Parathyroid adenoma (tissue), 2 donors: ENCODE measurements around the gene LIN28A.

Source experiments
- H2AFZ ChIP-seq: fragments of 300-600 bp; sonication (generic); one replicate; pipeline ENCODE4 v1.7.0; 2017; ENCODE audit warnings: antibody characterized with exemption, mild to moderate bottlenecking
- H3K27ac ChIP-seq: fragments of 300-600 bp; sonication (generic); one replicate; pipeline ENCODE4 v1.7.0; 2017
- H3K27me3 ChIP-seq: fragments of 300-600 bp; sonication (generic); one replicate; pipeline ENCODE4 v1.7.0; 2017; ENCODE audit warnings: low read length; ENCODE audit not compliant: control insufficient read depth, insufficient read depth
- H3K36me3 ChIP-seq: fragments of 300-600 bp; sonication (generic); one replicate; pipeline ENCODE4 v1.7.0; 2017; ENCODE audit warnings: low read length; ENCODE audit not compliant: control insufficient read depth, insufficient read depth
- H3K4me1 ChIP-seq: fragments of 300-600 bp; sonication (generic); one replicate; pipeline ENCODE4 v1.7.0; 2017; ENCODE audit warnings: control low read depth
- H3K4me2 ChIP-seq: fragments of 300-600 bp; sonication (generic); one replicate; pipeline ENCODE4 v1.7.0; 2017; ENCODE audit warnings: low read length
- H3K4me3 ChIP-seq: fragments of 300-600 bp; sonication (generic); one replicate; pipeline ENCODE4 v1.7.0; 2017; ENCODE audit warnings: low read depth, low read length
- H3K79me2 ChIP-seq: fragments of 300-600 bp; sonication (generic); one replicate; pipeline ENCODE4 v1.7.0; 2017; ENCODE audit warnings: control low read depth
- H3K9ac ChIP-seq: fragments of 300-600 bp; sonication (generic); one replicate; pipeline ENCODE4 v1.7.0; 2017; ENCODE audit warnings: mild to moderate bottlenecking
- H3K9me3 ChIP-seq: fragments of 300-600 bp; sonication (generic); one replicate; pipeline ENCODE4 v1.7.0; 2017; ENCODE audit warnings: low read length; ENCODE audit not compliant: control insufficient read depth
- TF ChIP-seq, protein P1 (sequence below): fragments of 300-600 bp; sonication (generic); IDR thresholded peaks from one replicate; pipeline ENCODE4 v1.7.0; 2017; ENCODE audit warnings: antibody characterized with exemption, mild to moderate bottlenecking
- donor health status: primary hyperparathyroidism.

LIN28A gene

DNA sequence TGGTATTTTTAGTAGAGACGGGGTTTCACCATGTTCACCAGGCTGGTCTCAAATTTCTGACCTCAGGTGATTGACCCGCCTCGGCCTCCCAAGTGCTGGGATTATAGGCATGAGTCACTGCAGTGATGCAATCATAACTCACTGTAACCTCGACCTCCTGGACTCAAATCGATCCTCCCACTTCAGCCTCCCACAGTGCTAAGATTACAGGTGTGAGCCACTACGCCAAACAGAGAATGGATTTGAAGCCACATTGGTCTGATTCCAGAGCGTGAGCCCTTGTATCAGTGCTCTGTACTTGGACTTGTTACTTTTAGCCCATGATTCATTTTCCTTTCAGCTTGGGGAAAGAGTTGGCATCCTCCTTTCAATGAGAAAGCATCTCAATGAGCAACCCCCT, 23.2 kb upstream of the LIN28A start:
- H3K36me3 ChIP-seq: no peaks in the 10 kb centered on the region
- H2AFZ ChIP-seq: no peak overlapping the region
- no peak overlapping the region for H3K4me3 ChIP-seq
- no peak overlapping the region for H3K4me2 ChIP-seq
- H3K27me3 ChIP-seq: no peaks in the 10 kb centered on the region
- TF ChIP-seq, protein P1, sequence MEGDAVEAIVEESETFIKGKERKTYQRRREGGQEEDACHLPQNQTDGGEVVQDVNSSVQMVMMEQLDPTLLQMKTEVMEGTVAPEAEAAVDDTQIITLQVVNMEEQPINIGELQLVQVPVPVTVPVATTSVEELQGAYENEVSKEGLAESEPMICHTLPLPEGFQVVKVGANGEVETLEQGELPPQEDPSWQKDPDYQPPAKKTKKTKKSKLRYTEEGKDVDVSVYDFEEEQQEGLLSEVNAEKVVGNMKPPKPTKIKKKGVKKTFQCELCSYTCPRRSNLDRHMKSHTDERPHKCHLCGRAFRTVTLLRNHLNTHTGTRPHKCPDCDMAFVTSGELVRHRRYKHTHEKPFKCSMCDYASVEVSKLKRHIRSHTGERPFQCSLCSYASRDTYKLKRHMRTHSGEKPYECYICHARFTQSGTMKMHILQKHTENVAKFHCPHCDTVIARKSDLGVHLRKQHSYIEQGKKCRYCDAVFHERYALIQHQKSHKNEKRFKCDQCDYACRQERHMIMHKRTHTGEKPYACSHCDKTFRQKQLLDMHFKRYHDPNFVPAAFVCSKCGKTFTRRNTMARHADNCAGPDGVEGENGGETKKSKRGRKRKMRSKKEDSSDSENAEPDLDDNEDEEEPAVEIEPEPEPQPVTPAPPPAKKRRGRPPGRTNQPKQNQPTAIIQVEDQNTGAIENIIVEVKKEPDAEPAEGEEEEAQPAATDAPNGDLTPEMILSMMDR: no peak
- H3K9ac ChIP-seq: no peak overlapping the region
- H3K79me2 ChIP-seq: no peaks in the 10 kb centered on the region
- no peaks in the 10 kb centered on the region for H3K4me1 ChIP-seq
- H3K27ac ChIP-seq: no peak overlapping the region
- H3K9me3 ChIP-seq: no peaks in the 10 kb centered on the region

DNA sequence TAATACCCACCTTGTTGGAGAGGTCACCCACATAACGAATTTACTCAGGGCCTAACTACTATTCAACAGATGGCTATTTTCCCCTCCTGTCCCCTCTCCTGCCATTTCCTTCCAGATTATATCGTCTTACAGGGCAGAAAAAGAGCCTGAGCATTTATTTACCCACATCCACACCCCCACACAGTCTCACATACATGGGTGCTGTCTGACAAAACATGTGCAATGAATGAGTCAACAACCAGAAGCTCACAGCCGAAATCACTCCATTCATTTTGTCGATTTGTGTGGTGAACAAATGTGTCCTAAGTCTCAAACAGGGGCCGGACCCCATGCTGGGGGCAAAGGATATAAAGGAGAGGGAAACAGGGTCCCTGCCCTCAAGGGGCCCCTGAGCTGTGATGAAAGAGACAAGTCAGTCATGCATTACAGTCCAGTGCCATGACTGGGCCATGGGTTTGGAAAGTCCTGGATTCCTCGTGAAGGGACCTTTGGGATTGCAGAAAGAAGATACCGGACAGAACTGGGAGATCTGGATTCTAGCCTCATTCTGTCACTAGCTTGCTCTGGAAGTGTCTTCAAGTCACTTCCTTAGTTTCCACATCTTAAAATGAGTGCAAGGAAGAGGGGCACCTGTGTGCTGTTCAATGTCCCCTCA, 21.7 kb upstream of the LIN28A start:
- Histone ChIP-seq H2AFZ (no peak overlapping the region), H3K4me1 (no peaks in the 10 kb centered on the region), H3K4me3 (no peak overlapping the region), H3K9me3 (no peaks in the 10 kb centered on the region), H3K4me2 (no peak overlapping the region), H3K36me3 (no peaks in the 10 kb centered on the region), H3K9ac (no peak overlapping the region), H3K27me3 (no peaks in the 10 kb centered on the region), H3K79me2 (no peaks in the 10 kb centered on the region), H3K27ac (no peak overlapping the region)
- TF ChIP-seq, protein P1: no peak

DNA sequence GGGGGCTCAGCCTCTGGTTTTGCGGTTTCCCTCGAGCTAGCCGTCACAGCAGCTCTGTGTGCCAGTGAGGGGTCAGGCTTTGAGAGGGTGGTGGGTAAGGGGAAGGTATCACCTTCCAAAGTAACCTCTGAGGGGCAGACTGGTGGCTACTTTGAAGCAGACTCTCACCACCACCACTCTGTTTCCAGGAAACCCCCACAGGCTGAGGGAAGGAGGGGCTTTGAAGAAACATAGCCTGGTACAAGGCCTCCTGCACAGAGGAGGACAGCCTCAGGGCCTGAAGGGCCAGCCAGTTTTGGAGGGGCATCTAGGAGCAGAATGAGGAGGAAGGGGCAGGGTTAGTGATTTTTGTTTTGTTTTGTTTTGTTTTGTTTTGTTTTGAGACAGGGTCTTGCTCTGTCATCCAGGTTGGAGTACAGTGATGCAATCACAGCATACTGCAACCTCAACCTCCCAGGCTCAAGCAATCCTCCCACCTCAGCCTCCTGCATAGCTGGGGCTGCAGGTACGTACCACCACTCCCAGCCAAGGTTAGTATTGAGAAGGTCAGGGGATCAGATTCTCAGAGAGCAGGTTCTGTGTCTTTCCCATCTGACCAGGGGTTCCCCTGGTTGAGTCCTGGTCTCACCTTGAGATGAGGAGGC, 20.9 kb upstream of the LIN28A start:
- no peak overlapping the region for H3K4me2 ChIP-seq
- H3K36me3 ChIP-seq: no peaks in the 10 kb centered on the region
- H3K4me1 ChIP-seq: no peaks in the 10 kb centered on the region
- H3K9me3 ChIP-seq: no peaks in the 10 kb centered on the region
- H2AFZ ChIP-seq: no peak overlapping the region
- no peaks in the 10 kb centered on the region for H3K79me2 ChIP-seq
- no peak overlapping the region for H3K4me3 ChIP-seq
- no peaks in the 10 kb centered on the region for H3K27me3 ChIP-seq
- no peak overlapping the region for H3K27ac ChIP-seq
- TF ChIP-seq, protein P1: no peak
- H3K9ac ChIP-seq: no peak overlapping the region

GRCh38 chr1:26391450-26391849, 19.2 kb upstream of the LIN28A start:
- Histone ChIP-seq H3K9ac (no peak overlapping the region), H3K4me1 (no peaks in the 10 kb centered on the region), H3K36me3 (no peaks in the 10 kb centered on the region), H2AFZ (no peak overlapping the region), H3K79me2 (no peaks in the 10 kb centered on the region), H3K4me3 (no peak overlapping the region), H3K27me3 (no peaks in the 10 kb centered on the region), H3K27ac (no peak overlapping the region), H3K9me3 (no peaks in the 10 kb centered on the region), H3K4me2 (no peak overlapping the region)
- TF ChIP-seq, protein P1: no peak

GRCh38 chr1:26395754-26396153, 14.9 kb upstream of the LIN28A start:
- H3K4me1 ChIP-seq: no peaks in the 10 kb centered on the region
- no peaks in the 10 kb centered on the region for H3K79me2 ChIP-seq
- no peak overlapping the region for H3K4me3 ChIP-seq
- H3K36me3 ChIP-seq: no peaks in the 10 kb centered on the region
- TF ChIP-seq, protein P1: no peak
- no peak overlapping the region for H3K9ac ChIP-seq
- H2AFZ ChIP-seq: no peak overlapping the region
- H3K9me3 ChIP-seq: no peaks in the 10 kb centered on the region
- no peak overlapping the region for H3K27ac ChIP-seq
- H3K4me2 ChIP-seq: no peak overlapping the region
- no peaks in the 10 kb centered on the region for H3K27me3 ChIP-seq
